HEK293 (cell line): ENCODE results near the gene IDUA.

Source experiments
- ZBTB48 ChIP-seq: fragments of 450-650 bp; formaldehyde crosslinking; IDR thresholded peaks from 2 replicates; pipeline ENCODE4 v1.5.1; 2016; ENCODE audit warnings: missing biosample characterization, missing genetic modification characterization
- ZBTB7A ChIP-seq: fragments of 450-650 bp; formaldehyde crosslinking; IDR thresholded peaks from 2 replicates; pipeline ENCODE4 v1.5.1; 2016; ENCODE audit warnings: low read depth, missing biosample characterization, missing genetic modification characterization
- ZNF10 ChIP-seq: fragments of 450-650 bp; formaldehyde crosslinking; IDR thresholded peaks from 2 replicates; pipeline ENCODE4 v1.5.1; 2017; ENCODE audit warnings: missing biosample characterization, missing genetic modification characterization
- ZNF132 ChIP-seq: fragments of 450-650 bp; formaldehyde crosslinking; IDR thresholded peaks from 2 replicates; pipeline ENCODE4 v1.5.1; 2017; ENCODE audit warnings: missing biosample characterization, missing genetic modification characterization, borderline replicate concordance

DNA sequence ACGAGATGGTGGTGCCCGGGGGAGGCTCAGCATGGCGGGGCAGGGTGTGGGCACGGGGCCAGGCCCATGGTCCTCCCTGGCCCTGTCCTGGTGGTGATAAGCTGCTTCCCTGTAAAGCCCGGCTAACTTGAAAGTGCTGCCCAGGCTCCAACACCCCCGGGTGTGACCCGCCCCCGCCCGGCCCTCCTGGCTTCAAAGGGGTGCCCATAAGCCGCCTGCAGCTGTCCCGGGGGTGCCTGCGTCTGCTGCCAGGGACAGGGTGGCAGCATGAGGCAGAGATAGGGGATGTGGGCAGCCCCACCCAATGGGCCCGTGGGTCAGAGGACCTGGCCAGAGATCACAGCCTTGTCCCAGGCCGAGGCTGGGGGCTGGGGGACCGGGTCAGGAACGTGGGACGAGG is 42.7 kb downstream of the IDUA start:
- TF ChIP-seq ZBTB48 (tag by site-specific recombination) (no peak), ZNF10 (tag by site-specific recombination) (no peak), ZBTB7A (tag by site-specific recombination) (no peak), ZNF132 (tag by site-specific recombination) (no peak)
